IPS DF 6.9 (cell line): ENCODE measurements around the gene PCIF1.

Experiments used
- DNase-seq: peaks from one replicate; pipeline ENCODE4 v3.0.0-alpha.2; 2013; ENCODE audit warnings: low read depth, low spot score
- H3K27ac ChIP-seq: one replicate; pipeline ENCODE4 v1.5.1; 2013; ENCODE audit warnings: low read length, control low read depth
- H3K27me3 ChIP-seq: 2 replicates; pipeline ENCODE4 v1.6.1; 2013; ENCODE audit warnings: mild to moderate bottlenecking, low read length; ENCODE audit not compliant: control insufficient read depth, insufficient read depth
- H3K36me3 ChIP-seq: 2 replicates; pipeline ENCODE4 v1.6.1; 2013; ENCODE audit warnings: low read length; ENCODE audit not compliant: control insufficient read depth, insufficient read depth
- H3K4me1 ChIP-seq: 2 replicates; pipeline ENCODE4 v1.6.1; 2013; ENCODE audit warnings: low read length; ENCODE audit not compliant: control insufficient read depth, insufficient read depth
- H3K4me3 ChIP-seq: 2 replicates; pipeline ENCODE4 v1.5.1; 2013; ENCODE audit warnings: mild to moderate bottlenecking, low read length
- H3K9me3 ChIP-seq: 2 replicates; pipeline ENCODE4 v1.6.1; 2013; ENCODE audit warnings: low read length, inconsistent platforms; ENCODE audit not compliant: control insufficient read depth, insufficient read depth
- WGBS: extraction: QIAGEN DNeasy Blood & Tissue Kit; methylation state at CpG from one replicate; pipeline ENCODE4 v1.1.7; 2013; ENCODE audit warnings: mixed read lengths, missing lambda C conversion rate; ENCODE audit not compliant: insufficient read length, insufficient coverage; 5-methylcytosine and 5-hydroxymethylcytosine counted together

PCIF1 gene

DNA sequence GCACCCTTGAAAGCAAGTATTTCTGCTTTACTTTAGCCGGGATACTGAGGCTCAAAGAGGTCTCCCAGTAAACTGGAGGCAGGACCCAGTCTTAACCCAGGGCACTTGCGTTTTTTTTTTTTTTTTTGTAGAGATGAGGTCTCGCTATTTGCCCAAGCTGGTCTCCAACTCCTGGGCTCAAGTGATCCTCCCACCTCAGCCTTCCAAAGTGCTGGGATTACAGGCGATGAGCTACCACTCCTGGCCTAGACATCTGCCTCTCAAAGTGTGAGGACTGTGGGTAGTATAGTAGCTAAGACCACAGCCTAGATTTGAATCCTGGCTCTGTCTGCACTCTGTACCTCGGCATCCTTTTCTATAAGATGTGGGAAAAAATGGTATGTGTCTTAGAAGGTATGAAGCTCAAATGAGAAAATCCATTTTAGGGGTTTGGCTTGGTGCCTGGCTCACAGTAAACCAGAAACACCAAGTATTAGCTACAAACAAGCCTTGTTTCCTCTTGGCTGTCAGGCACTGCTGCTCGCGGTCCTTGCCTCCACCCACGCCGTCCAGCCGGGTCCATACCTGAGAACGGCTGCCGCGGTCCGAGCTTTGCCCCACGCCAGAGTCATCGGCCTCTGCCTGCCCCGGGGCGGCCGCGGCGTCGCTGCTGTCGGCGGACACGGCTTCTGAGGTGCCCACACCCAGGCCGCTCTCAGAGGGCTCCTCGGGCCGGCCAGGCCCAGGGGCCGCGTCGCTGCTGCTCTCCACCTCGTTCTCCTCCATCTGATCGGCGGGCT, 36.4 kb downstream of the PCIF1 start:
- Histone ChIP-seq H3K36me3 (peaks cover 14% of the 10 kb centered on the region), H3K4me3 (peak overlapping the region; percentile 80), H3K27ac (no peak overlapping the region), H3K9me3 (no peaks in the 10 kb centered on the region), H3K4me1 (no peaks in the 10 kb centered on the region; the same call in none of the 2 replicates), H3K27me3 (no peaks in the 10 kb centered on the region)
- DNase-seq: no peak
- no CpG with 5 or more reads among the region's 34 CpGs for WGBS

DNA sequence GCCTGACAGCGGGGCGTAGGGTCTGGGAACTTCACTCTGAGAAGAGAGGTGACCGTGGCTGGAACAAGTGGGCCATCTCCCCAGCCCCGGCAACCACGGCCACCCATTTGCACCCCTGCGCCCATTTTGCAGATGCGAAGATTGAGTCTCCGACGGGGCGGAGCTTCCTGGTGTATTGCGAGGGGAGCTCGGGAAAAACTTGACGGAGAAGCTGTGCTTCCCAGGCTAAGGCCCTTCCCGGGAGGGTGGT, 36.9 kb downstream of the PCIF1 start:
- no peak overlapping the region for H3K27ac ChIP-seq
- H3K4me3 ChIP-seq: peak overlapping the region; percentile 80
- no peaks in the 10 kb centered on the region for H3K9me3 ChIP-seq
- no peaks in the 10 kb centered on the region for H3K27me3 ChIP-seq
- peaks cover 14% of the 10 kb centered on the region for H3K36me3 ChIP-seq
- no CpG with 5 or more reads among the region's 14 CpGs for WGBS
- no peaks in the 10 kb centered on the region; the same call in none of the 2 replicates for H3K4me1 ChIP-seq
- DNase-seq: no peak

DNA sequence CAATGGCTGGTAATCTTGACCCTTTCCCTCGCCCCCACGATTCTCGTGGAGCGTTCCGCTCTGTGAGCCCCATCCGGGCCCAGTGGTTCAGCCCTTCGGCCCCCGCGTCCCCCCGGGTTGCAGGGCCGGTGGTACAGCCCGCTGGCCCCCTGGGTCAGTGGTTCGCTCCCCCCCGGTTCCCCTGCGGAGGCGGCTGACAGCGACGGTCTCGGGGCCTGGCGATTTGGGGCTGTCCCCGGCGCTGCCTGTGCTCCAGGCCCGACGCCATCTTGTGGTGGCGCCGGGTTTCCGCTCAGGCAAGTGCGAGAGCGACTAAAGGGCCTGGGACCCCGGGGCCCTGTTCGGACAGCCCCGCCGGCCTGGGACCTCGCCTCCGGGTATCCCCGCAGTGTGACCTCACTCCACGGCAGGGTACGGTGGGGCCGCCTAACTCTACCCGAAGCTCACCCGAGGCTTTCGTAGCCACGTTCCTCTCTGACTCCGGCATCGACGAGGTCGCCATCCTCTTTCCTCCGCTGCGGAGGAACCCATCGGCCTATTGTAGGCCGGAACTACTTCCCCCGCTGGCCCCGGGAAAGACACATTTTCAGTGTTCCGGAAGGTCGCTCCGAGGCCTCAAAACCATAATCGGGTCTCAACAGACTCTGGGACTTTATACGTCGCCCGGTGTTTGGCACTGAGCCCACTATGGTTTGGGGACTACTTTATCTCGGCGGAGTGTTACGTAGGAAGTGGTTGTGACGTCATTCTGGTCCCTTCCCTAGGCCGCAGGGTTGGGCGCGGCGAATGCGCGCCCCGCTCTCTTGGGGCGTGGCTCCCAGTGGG, 37.4 kb downstream of the PCIF1 start, which contains the start of gene ZNF335:
Gene ZNF335 (minus strand): TSS at position 529 of the 825 bp plus-strand sequence. CDS start 793 bp downstream, outside the sequence.
- Histone ChIP-seq H3K4me1 (no peaks in the 10 kb centered on the region; the same call in none of the 2 replicates), H3K36me3 (peaks cover 14% of the 10 kb centered on the region), H3K4me3 (peak within 1 kb of the TSS; percentile 80), H3K27me3 (no peaks in the 10 kb centered on the region), H3K9me3 (no peaks in the 10 kb centered on the region), H3K27ac (no peak within 1 kb of the TSS)
- DNase-seq: peak; percentile 84
- no CpG with 5 or more reads among the region's 72 CpGs for WGBS

DNA sequence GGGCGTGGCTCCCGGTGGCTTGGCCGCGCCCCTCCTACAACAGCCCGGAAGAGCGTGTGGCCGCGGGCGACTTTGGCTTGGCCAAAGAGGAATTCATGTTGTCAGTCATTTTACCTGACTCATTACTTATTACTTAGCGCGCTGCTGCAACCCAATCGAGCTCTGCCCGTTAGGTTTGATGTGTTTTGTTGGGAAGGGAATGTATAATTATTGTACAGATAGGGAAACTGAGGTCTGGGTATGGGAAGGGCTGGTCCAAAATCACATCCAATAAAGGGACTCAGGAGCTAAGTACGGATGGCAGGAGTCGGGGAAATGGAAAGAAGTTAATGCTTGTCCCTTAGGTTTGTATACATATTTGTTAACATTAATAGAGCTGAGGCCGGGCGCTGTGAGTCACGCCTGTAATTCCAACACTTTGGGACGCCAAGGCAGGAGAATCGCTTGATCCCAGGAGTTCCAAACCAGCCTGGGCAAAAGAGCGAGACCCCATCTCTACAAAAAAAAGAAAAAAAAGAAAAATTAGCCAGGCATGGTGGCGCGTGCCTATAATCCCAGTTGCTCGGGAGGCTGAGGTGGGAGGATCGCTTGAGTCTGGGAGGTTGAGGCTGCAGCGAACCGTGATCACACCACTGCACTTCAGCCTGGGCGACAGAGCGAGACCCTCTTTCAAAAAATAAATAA, 38.2 kb downstream of the PCIF1 start:
- WGBS: no CpG with 5 or more reads among the region's 29 CpGs
- H3K4me3 ChIP-seq: peak overlapping the region; percentile 45; the same call in 1 of the 2 replicates
- no peak for DNase-seq

DNA sequence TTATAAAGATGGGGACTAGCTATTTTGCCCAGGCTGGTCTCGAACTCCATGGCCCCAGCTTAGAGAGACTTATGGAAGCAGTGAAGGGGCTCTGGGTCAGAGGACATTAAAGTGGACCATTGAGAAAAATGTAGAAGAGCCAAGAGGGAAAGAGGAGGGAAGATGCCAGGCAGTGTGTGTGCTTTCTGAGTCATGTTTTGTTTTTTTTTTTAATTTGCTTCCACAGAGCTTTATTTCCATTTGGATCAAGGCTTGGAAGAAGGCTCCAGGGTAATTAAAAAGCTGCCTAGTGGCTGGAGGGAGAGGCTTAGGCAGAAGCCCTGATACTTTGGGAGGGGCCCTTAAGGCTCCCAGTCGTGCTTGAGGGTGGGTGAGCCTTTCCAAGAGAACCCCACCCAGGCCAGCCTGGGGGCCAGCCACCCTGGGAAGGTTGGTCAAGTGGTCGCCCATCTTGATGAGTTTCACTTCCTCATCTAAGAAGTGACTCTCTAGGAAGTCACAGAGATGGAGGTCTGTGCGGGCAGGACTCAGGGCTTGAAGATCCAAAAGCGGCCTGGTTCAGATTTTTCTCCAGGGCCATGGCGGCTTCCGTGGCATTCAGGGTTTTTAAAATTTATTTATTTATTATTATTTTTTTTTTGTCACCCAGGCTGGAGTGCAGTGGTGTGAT, 40.5 kb downstream of the PCIF1 start:
- H3K27me3 ChIP-seq: no peaks in the 10 kb centered on the region
- H3K9me3 ChIP-seq: no peaks in the 10 kb centered on the region
- no peak overlapping the region for H3K27ac ChIP-seq
- H3K36me3 ChIP-seq: 0 out of 2 replicates have a peak, but pooled peaks cover 1% of the 10 kb centered on the region
- H3K4me1 ChIP-seq: no peaks in the 10 kb centered on the region; the same call in 1 of the 2 replicates
- H3K4me3 ChIP-seq: no peak overlapping the region
- no CpG with 5 or more reads among the region's 7 CpGs for WGBS
- DNase-seq: no peak

More for the DNA sequence above, 38.2 kb downstream of the PCIF1 start:
- no peaks in the 10 kb centered on the region for H3K27me3 ChIP-seq
- H3K36me3 ChIP-seq: peaks cover 8% of the 10 kb centered on the region
- H3K4me1 ChIP-seq: no peaks in the 10 kb centered on the region; the same call in none of the 2 replicates
- H3K9me3 ChIP-seq: no peaks in the 10 kb centered on the region
- H3K27ac ChIP-seq: no peak overlapping the region

DNA sequence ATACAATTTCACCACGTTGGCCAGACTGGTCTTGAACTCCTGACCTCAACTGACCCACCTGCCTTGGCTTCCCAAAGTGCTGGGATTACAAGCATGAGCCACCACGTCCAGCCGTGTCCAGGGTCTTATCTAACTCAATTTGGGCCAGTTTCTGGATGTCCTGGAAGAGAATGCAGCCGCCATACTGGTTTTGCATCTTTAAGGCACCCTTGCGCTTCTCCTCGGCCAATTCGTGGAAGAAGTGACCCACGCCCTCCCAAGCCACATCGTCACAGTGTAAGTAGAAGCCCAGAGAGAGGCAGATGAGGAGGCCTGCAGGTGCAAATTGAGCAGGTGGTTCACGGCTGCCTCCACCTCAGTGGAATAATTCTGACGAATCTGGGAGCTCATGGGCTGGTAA, 41.2 kb downstream of the PCIF1 start:
- no CpG with 5 or more reads among the region's 11 CpGs for WGBS

DNA sequence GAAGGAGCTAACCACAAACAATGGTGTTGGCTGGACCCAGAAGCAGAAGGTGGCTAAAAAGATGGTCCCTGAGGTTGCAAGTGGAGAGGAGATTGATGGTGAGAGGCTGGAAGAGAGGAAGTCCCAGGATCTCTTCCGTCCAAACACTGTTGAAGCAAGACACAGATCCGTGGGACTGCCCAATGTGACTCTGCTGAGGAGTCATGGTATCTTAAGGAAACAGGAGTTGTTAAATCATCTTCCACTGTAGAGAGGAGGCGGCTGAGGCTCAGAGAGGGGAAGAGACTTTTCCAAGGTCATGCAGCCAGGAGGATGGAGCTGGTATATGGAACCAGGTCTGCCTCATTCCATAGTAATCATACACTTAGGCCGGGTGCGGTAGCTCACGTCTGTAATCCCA, 41.6 kb downstream of the PCIF1 start:
- H3K4me3 ChIP-seq: no peak overlapping the region
- H3K4me1 ChIP-seq: no peaks in the 10 kb centered on the region; the same call in 1 of the 2 replicates
- WGBS: no CpG with 5 or more reads among the region's 6 CpGs
- H3K27me3 ChIP-seq: no peaks in the 10 kb centered on the region
- no peaks in the 10 kb centered on the region for H3K36me3 ChIP-seq
- no peak for DNase-seq
- H3K9me3 ChIP-seq: no peaks in the 10 kb centered on the region
- no peak overlapping the region for H3K27ac ChIP-seq

More for the DNA sequence above, 41.2 kb downstream of the PCIF1 start:
- Histone ChIP-seq H3K36me3 (no peaks in the 10 kb centered on the region), H3K27me3 (no peaks in the 10 kb centered on the region), H3K4me1 (no peaks in the 10 kb centered on the region; the same call in 1 of the 2 replicates), H3K4me3 (no peak overlapping the region), H3K27ac (no peak overlapping the region), H3K9me3 (no peaks in the 10 kb centered on the region)
- DNase-seq: no peak

DNA sequence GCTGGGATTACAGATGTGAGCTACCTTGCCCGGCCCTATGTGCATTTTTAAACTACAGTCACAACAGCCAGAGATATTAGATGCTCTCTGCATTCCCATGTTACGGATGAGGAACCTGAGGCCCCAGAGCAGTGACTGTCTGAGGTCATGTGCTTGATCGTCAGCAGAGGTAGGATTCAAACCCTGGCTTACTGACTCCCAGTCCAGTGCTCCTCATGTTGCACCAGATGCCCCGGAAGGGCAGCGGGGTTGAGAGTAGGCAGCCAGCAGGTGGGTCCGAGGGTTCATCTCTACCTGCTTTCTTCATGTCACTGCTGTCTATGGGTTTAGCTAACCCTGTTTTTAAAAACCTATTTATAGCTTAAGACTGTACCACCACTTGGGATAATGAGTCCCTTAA, 46.8 kb downstream of the PCIF1 start:
- H3K27me3 ChIP-seq: no peaks in the 10 kb centered on the region
- no peak overlapping the region for H3K27ac ChIP-seq
- no peaks in the 10 kb centered on the region for H3K36me3 ChIP-seq
- H3K9me3 ChIP-seq: no peaks in the 10 kb centered on the region
- no peaks in the 10 kb centered on the region; the same call in 1 of the 2 replicates for H3K4me1 ChIP-seq
- no CpG with 5 or more reads among the region's 6 CpGs for WGBS
- no peak for DNase-seq
- no peak overlapping the region for H3K4me3 ChIP-seq

DNA sequence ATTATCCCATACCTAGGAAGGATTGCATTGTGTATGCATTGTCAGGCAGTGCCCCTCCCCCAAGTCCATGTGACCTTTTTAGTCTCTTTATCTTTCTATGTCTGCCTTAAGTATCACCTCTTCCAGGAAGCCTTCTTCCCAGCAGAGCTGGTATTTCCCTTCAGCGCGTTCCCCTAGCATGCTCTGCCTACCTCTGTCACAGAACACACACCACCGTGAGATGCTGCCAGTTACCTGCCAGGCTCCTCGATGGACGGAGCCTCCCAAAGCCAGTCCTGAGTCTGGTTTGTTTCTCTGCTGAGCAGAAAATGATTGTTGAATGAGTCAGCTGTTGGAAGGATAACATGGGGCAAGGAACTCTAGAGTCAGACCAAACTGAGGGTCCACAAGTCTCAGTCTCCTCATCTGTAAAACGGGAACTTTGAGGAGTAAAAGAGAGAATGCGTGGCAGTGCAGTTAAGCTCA, 48.8 kb downstream of the PCIF1 start:
- no peak for DNase-seq
- no CpG with 5 or more reads among the region's 7 CpGs for WGBS
- Histone ChIP-seq H3K9me3 (no peaks in the 10 kb centered on the region), H3K27ac (no peak overlapping the region), H3K36me3 (no peaks in the 10 kb centered on the region), H3K4me3 (no peak overlapping the region), H3K4me1 (no peaks in the 10 kb centered on the region; the same call in 1 of the 2 replicates), H3K27me3 (no peaks in the 10 kb centered on the region)
